Prostate gland (tissue), 2 donors: ENCODE results near the gene NSD1. TPM values are rescaled to one million over a fixed set of nuclear protein-coding genes. Genes with fewer than 3 reads are reported as not detected.

Experiments
- DNase-seq: peaks from one replicate; pipeline ENCODE4 v3.0.0-alpha.2; 2019; ENCODE audit warnings: low spot score
- H3K27ac ChIP-seq, 2 donors: fragments of 200-600 bp; sonication (generic); 2 replicates each; pipeline ENCODE4 v1.5.1; 2017 to 2019
- H3K27me3 ChIP-seq: fragments of 200-600 bp; sonication (generic); replicated peaks from 2 replicates; pipeline ENCODE4 v1.5.1; 2019; ENCODE audit not compliant: insufficient read depth
- H3K36me3 ChIP-seq, 2 donors: fragments of 200-600 bp; sonication (generic); 1 replicate in 1 of 2; 2 replicates in 1 of 2; pipeline versions ENCODE4 v1.5.1 to v1.8.1; 2017 to 2019
- H3K4me1 ChIP-seq: fragments of 200-600 bp; sonication (generic); replicated peaks from 2 replicates; pipeline ENCODE4 v1.5.1; 2019
- H3K4me3 ChIP-seq, 2 donors: fragments of 200-600 bp; sonication (generic); 2 replicates each; pipeline ENCODE4 v1.5.1; 2017 to 2019
- H3K9me3 ChIP-seq: fragments of 200-600 bp; sonication (generic); 2 replicates; pipeline ENCODE4 v1.5.1; 2017
- POLR2A ChIP-seq: fragments of 450-650 bp; IDR thresholded peaks from one replicate; pipeline ENCODE4 v1.6.1; 2016; ENCODE audit warnings: antibody characterized with exemption, mild to moderate bottlenecking
- POLR2AphosphoS5 ChIP-seq: sonication (generic); formaldehyde crosslinking; IDR thresholded peaks from one replicate; pipeline ENCODE4 v1.6.1; 2017; ENCODE audit warnings: antibody characterized with exemption
- WGBS: methylation state at CpG from one replicate; pipeline ENCODE4 v1.1.5; 2018; 5-methylcytosine and 5-hydroxymethylcytosine counted together
- intact Hi-C: fragments of 100-400 bp; cut with DNase I; formaldehyde crosslinking; loops from one replicate; pipeline ENCODE4 v1.14.2; 2022
- total RNA-seq, 2 donors: library from RNA; depleted of rRNA; stranded (reverse); fragments of >200 nt; gene quantifications; one replicate each; pipeline ENCODE4 v1.1.0, GENCODE V29; 2016
- TF ChIP-seq, protein P1 (sequence below), 4 experiments: fragments of 200-600 bp in 2 of 4; fragments of 450-650 bp in 2 of 4; sonication (generic) in 2 of 4; IDR thresholded peaks; 1 replicate in 3 of 4; 2 replicates in 1 of 4; pipeline ENCODE4 v1.5.1; 2016 to 2019; ENCODE audit warnings: antibody characterized with exemption in 4 of 4, mild to moderate bottlenecking in 2 of 4, moderate library complexity in 2 of 4

Gene NSD1
- total RNA-seq, 2 donors from 2014 or later, result 37.2 to 53.9 TPM

- intact Hi-C loops, result no loop called here
- TF ChIP-seq POLR2A, result no peak
- TF ChIP-seq, protein P1, sequence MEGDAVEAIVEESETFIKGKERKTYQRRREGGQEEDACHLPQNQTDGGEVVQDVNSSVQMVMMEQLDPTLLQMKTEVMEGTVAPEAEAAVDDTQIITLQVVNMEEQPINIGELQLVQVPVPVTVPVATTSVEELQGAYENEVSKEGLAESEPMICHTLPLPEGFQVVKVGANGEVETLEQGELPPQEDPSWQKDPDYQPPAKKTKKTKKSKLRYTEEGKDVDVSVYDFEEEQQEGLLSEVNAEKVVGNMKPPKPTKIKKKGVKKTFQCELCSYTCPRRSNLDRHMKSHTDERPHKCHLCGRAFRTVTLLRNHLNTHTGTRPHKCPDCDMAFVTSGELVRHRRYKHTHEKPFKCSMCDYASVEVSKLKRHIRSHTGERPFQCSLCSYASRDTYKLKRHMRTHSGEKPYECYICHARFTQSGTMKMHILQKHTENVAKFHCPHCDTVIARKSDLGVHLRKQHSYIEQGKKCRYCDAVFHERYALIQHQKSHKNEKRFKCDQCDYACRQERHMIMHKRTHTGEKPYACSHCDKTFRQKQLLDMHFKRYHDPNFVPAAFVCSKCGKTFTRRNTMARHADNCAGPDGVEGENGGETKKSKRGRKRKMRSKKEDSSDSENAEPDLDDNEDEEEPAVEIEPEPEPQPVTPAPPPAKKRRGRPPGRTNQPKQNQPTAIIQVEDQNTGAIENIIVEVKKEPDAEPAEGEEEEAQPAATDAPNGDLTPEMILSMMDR (IDR thresholded peaks at IDR 0.05), result no peak
- TF ChIP-seq POLR2AphosphoS5, result no peak
- Histone ChIP-seq H3K4me3 (no peak overlapping the region), H3K4me1 (peaks cover 16% of the 10 kb centered on the region), H3K36me3 (no peaks in the 10 kb centered on the region), H3K9me3 (no peaks in the 10 kb centered on the region), H3K27me3 (no peaks in the 10 kb centered on the region), H3K27ac (no peak overlapping the region)
- 75% methylated on average over 4 of the region's 4 CpGs for WGBS
- DNase-seq, result no peak
These were observed 213.2 kb downstream of the NSD1 start for GRCh38 chr5:177346820-177347219.

- Histone ChIP-seq H3K4me1 (peaks cover 16% of the 10 kb centered on the region), H3K27ac (no peak overlapping the region), H3K9me3 (no peaks in the 10 kb centered on the region), H3K36me3 (no peaks in the 10 kb centered on the region), H3K27me3 (no peaks in the 10 kb centered on the region), H3K4me3 (no peak overlapping the region)
- intact Hi-C loops, result no loop called here
- 84% methylated on average over 4 of the region's 4 CpGs for WGBS
- DNase-seq, result no peak
- TF ChIP-seq POLR2A (no peak), POLR2AphosphoS5 (no peak)
- TF ChIP-seq, protein P1 (IDR thresholded peaks at IDR 0.05), result no peak
These were observed 214.1 kb downstream of the NSD1 start for GRCh38 chr5:177347699-177348098.

DNA sequence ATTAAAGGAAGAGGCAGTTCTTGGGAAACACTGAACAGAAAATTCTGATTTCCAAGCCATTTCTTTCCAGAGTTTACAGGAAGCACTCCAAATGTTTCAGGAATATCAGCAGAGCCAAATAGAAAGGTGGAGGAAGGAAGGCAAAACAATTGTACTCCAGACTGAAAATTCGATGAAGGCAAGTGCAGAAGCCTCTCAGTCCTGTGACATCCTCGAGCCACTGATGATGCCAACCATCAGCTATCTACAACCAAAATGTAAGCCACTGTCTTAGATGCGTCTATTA is 215.7 kb downstream of the NSD1 start:
- no peaks in the 10 kb centered on the region for H3K27me3 ChIP-seq
- no peak overlapping the region for H3K4me3 ChIP-seq
- DNase-seq, result no peak
- WGBS, result 68% methylated on average over 3 of the region's 3 CpGs
- H3K9me3 ChIP-seq, result no peaks in the 10 kb centered on the region
- H3K27ac ChIP-seq, result no peak overlapping the region
- TF ChIP-seq POLR2AphosphoS5 (no peak), POLR2A (no peak)
- TF ChIP-seq, protein P1 (IDR thresholded peaks at IDR 0.05), result no peak
- intact Hi-C loops, result no loop called here
- H3K4me1 ChIP-seq, result peaks cover 16% of the 10 kb centered on the region
- no peaks in the 10 kb centered on the region for H3K36me3 ChIP-seq

DNA sequence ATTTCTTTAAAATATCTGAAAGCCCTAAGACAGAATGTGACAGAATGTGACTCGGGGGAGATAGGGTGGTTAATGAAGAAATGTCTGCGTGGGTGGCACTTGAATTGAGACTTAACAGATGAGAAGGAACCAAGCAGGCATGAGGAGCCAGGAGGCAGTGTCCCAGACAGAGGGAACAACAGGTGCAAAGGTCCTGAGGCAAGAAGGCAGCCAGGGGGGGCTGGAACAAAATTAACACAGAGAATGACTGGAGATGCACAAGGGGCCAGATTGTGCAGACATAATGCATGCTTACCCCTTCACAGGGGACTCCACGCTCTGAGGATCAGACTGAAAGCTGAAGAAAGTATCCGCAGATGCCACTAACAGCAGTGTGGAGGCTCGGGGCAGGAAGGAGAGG is 216.2 kb downstream of the NSD1 start:
- Histone ChIP-seq H3K4me1 (peaks cover 16% of the 10 kb centered on the region), H3K4me3 (peak overlapping the region in 1 of 2 donors; percentile 83), H3K27me3 (no peaks in the 10 kb centered on the region), H3K9me3 (no peaks in the 10 kb centered on the region), H3K27ac (no peak overlapping the region), H3K36me3 (no peaks in the 10 kb centered on the region)
- DNase-seq, result no peak
- 85% methylated on average over 5 of the region's 5 CpGs for WGBS
- intact Hi-C loops, result no loop called here
- no peak for TF ChIP-seq POLR2AphosphoS5

Other genes starting within 250 kb of the NSD1 start
- gene HK3, start 234.4 kb upstream of the NSD1 start, total RNA-seq, result 1 to 10 TPM in 1 of 2 donors, under 1 TPM in 1; 0.50 to 4.7 TPM
- gene UIMC1, start 127.0 kb upstream of the NSD1 start, total RNA-seq, result 10 to 100 TPM; 29.3 to 38.3 TPM
- gene ZNF346, start 111.1 kb upstream of the NSD1 start, total RNA-seq, result 10 to 100 TPM; 23.6 to 34.4 TPM
- 1 to 10 TPM; 2.2 to 7.1 TPM for gene FGFR4, start 46.9 kb upstream of the NSD1 start, total RNA-seq
- gene RAB24, start 169.9 kb downstream of the NSD1 start, total RNA-seq, result 10 to 100 TPM; 30.0 to 30.4 TPM
- 10 to 100 TPM; 76.5 to 95.8 TPM for gene PRELID1, start 170.0 kb downstream of the NSD1 start, total RNA-seq
- gene MXD3, start 178.1 kb downstream of the NSD1 start, total RNA-seq, result 10 to 100 TPM; 13.5 to 20.5 TPM
- gene LMAN2, start 217.9 kb downstream of the NSD1 start, total RNA-seq, result 100 to 1,000 TPM; 350 to 369 TPM
- 10 to 100 TPM; 13.3 to 24.2 TPM for gene RGS14, start 224.2 kb downstream of the NSD1 start, total RNA-seq